Renal cortical epithelial cell (primary cell): ENCODE results near the gene IQCE. TPM values are rescaled to one million over a fixed set of nuclear protein-coding genes. Genes with fewer than 3 reads are reported as not detected.

Experiments
- DNase-seq: peaks from one replicate; pipeline ENCODE4 v3.0.0-alpha.2; 2011; ENCODE audit warnings: low read depth
- total RNA-seq: library from RNA; depleted of rRNA; stranded (reverse); fragments of >200 nt; gene quantifications from 2 replicates; pipeline ENCODE4 v1.2.3, GENCODE V29; 2014

Gene IQCE
- total RNA-seq, 1 donor from 2014 or later, result 25.8 TPM

GRCh38 chr7:2662273-2663120 lies 103.7 kb downstream of the IQCE start:
- no peak for DNase-seq

GRCh38 chr7:2663121-2663886 lies 104.5 kb downstream of the IQCE start:
- DNase-seq, result no peak

GRCh38 chr7:2663960-2664359 lies 105.2 kb downstream of the IQCE start:
- DNase-seq, result no peak

Other genes with a start within 250 kb of the IQCE start
- gene SNX8, start 244.5 kb upstream of the IQCE start, total RNA-seq, result 6.4 and 7.3 TPM in 2 replicates
- 239 and 257 TPM in 2 replicates for gene EIF3B, start 204.2 kb upstream of the IQCE start, total RNA-seq
- 2.1 and 15.1 TPM in 2 replicates for gene CHST12, start 155.4 kb upstream of the IQCE start, total RNA-seq
- gene GRIFIN, start 82.6 kb upstream of the IQCE start, total RNA-seq, result not detected in 2 replicates
- gene LFNG, start 39.2 kb upstream of the IQCE start, total RNA-seq, result 79.8 and 84.0 TPM in 2 replicates
- 24.5 and 26.4 TPM in 2 replicates for gene BRAT1, start 3.5 kb upstream of the IQCE start, total RNA-seq
- gene TTYH3, start 73.0 kb downstream of the IQCE start, total RNA-seq, result 52.4 and 163 TPM in 2 replicates
- 3.5 and 14.2 TPM in 2 replicates for gene AMZ1, start 129.2 kb downstream of the IQCE start, total RNA-seq